WTC11 (cell line): ENCODE results near the gene NCKAP5.

Source experiments
- CREB1 ChIP-seq: sonication (generic); formaldehyde crosslinking; IDR thresholded peaks from 2 replicates; pipeline ENCODE4 v1.8.0; 2023; ENCODE audit warnings: mild to moderate bottlenecking, missing genetic modification reagents
- EMX1 ChIP-seq: fragments of 250-450 bp; sonication (Bioruptor Pico); IDR thresholded peaks from 2 replicates; pipeline ENCODE4 v1.8.0; 2021; ENCODE audit warnings: mild to moderate bottlenecking
- NFE2L1 ChIP-seq: sonication (generic); formaldehyde crosslinking; IDR thresholded peaks from 2 replicates; pipeline ENCODE4 v1.8.1; 2023; ENCODE audit warnings: missing genetic modification reagents
- NR3C1 ChIP-seq: sonication (generic); formaldehyde crosslinking; conservative IDR thresholded peaks from 2 replicates; pipeline ENCODE4 v1.8.1; 2023; ENCODE audit warnings: low read depth, mild to moderate bottlenecking, missing genetic modification reagents
- RELA ChIP-seq: sonication (generic); formaldehyde crosslinking; IDR thresholded peaks from 2 replicates; pipeline ENCODE4 v1.8.1; 2022; ENCODE audit warnings: missing genetic modification reagents, mild to moderate bottlenecking, borderline replicate concordance
- TF ChIP-seq, protein P1 (sequence below): fragments of 200-600 bp; IDR thresholded peaks from 2 replicates; pipeline ENCODE4 v1.8.0; 2022; ENCODE audit warnings: antibody characterized with exemption
- TF ChIP-seq, protein P2 (sequence below): sonication (generic); formaldehyde crosslinking; IDR thresholded peaks from 2 replicates; pipeline ENCODE4 v1.8.0; 2022; ENCODE audit warnings: mild to moderate bottlenecking, missing genetic modification reagents

DNA sequence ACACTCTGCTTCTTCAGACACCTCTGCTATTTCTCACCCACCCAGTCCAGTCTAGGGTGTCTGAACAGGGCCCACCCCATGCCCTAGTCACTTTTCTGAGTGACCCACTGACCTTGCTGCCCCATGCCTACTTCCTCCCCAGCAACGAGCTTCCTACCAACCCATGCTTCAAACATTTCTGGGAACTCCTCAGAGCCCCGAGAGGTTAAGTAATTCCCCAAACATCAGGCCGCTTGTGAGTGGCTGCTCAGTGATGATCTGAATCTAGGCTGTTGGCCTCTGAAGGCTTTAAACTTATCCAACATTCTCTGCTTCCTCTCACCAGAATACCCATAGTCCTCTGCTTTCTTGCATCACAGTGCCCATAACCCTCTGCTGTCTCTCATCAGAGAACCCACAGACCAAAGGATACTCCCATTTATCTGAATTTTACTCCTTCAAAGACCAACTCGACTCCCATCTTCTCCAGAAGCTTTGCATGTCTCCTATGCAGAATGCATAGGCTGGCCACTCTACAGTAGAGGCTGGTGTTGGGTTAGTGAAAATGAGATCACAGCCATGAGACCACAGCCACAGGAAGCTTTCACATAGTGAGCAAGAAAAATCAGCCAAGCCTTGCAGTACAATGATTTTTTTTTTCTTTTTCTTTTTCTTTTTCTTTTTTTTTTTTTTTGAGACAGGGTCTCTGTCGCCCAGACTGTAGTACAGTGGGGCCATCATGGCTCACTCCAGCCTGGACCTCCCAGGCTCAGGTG is 588.7 kb downstream of the NCKAP5 start:
- TF ChIP-seq RELA (CRISPR knock-in tag) (no peak), NFE2L1 (CRISPR knock-in tag) (no peak), EMX1 (CRISPR knock-in tag) (no peak), NR3C1 (CRISPR knock-in tag) (no peak), CREB1 (CRISPR knock-in tag) (no peak)
- TF ChIP-seq, protein P1, sequence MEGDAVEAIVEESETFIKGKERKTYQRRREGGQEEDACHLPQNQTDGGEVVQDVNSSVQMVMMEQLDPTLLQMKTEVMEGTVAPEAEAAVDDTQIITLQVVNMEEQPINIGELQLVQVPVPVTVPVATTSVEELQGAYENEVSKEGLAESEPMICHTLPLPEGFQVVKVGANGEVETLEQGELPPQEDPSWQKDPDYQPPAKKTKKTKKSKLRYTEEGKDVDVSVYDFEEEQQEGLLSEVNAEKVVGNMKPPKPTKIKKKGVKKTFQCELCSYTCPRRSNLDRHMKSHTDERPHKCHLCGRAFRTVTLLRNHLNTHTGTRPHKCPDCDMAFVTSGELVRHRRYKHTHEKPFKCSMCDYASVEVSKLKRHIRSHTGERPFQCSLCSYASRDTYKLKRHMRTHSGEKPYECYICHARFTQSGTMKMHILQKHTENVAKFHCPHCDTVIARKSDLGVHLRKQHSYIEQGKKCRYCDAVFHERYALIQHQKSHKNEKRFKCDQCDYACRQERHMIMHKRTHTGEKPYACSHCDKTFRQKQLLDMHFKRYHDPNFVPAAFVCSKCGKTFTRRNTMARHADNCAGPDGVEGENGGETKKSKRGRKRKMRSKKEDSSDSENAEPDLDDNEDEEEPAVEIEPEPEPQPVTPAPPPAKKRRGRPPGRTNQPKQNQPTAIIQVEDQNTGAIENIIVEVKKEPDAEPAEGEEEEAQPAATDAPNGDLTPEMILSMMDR = no peak
- TF ChIP-seq, protein P2, sequence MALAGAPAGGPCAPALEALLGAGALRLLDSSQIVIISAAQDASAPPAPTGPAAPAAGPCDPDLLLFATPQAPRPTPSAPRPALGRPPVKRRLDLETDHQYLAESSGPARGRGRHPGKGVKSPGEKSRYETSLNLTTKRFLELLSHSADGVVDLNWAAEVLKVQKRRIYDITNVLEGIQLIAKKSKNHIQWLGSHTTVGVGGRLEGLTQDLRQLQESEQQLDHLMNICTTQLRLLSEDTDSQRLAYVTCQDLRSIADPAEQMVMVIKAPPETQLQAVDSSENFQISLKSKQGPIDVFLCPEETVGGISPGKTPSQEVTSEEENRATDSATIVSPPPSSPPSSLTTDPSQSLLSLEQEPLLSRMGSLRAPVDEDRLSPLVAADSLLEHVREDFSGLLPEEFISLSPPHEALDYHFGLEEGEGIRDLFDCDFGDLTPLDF (CRISPR knock-in tag) = no peak
